Endothelial cell of umbilical vein (primary cell): Measurements from ENCODE around the gene FNIP2.

Experiments
- FOS ChIP-seq: IDR thresholded peaks from 2 replicates; pipeline ENCODE4 v1.6.1; 2011; ENCODE audit warnings: mild to moderate bottlenecking, low read length, moderate library complexity, borderline replicate concordance; ENCODE audit not compliant: insufficient read depth
- GATA2 ChIP-seq: IDR thresholded peaks from 2 replicates; pipeline ENCODE4 v1.7.0; 2011; ENCODE audit warnings: low read depth, mild to moderate bottlenecking, moderate library complexity, mixed read lengths, low read length; ENCODE audit not compliant: insufficient read length, insufficient read depth
- JUN ChIP-seq: IDR thresholded peaks from 2 replicates; pipeline ENCODE4 v1.6.1; 2011; ENCODE audit warnings: borderline replicate concordance, low read depth; ENCODE audit not compliant: insufficient read length, insufficient read depth
- POLR2A ChIP-seq: IDR thresholded peaks from 2 replicates; pipeline ENCODE4 v1.6.1; 2012; ENCODE audit warnings: low read depth, mild to moderate bottlenecking, control low read depth, low read length
- TF ChIP-seq, protein P1 (sequence below), 2 donors: IDR thresholded peaks; 1 replicate in 1 of 2; 2 replicates in 1 of 2; pipeline ENCODE4 v1.5.1; 2011; ENCODE audit warnings: low read length in 2 of 2, mild to moderate bottlenecking in 2 of 2, moderate library complexity in 2 of 2, control low read depth in 1 of 2, inconsistent platforms in 1 of 2, low read depth in 1 of 2; ENCODE audit not compliant: insufficient read depth in 1 of 2; ENCODE audit errors: extremely low read depth in 1 of 2

DNA sequence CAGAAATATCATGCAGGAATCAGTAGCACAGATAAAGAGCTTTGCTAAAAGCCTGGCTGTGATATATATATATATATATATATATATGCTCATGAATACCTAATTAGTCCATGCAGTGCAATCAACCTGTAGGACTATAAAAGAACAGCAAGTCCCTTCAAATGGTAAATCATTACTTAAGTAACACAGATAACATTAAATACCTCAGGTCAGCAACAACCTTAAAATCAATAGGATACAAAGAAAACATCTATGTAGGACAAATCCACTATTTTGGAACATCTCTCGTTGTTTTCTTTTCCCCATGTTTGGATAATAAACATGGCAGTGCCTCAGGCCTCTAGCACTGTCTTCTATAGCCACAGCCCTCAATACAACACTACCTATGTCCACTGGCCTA is 106.6 kb downstream of the FNIP2 start:
- TF ChIP-seq, protein P1, sequence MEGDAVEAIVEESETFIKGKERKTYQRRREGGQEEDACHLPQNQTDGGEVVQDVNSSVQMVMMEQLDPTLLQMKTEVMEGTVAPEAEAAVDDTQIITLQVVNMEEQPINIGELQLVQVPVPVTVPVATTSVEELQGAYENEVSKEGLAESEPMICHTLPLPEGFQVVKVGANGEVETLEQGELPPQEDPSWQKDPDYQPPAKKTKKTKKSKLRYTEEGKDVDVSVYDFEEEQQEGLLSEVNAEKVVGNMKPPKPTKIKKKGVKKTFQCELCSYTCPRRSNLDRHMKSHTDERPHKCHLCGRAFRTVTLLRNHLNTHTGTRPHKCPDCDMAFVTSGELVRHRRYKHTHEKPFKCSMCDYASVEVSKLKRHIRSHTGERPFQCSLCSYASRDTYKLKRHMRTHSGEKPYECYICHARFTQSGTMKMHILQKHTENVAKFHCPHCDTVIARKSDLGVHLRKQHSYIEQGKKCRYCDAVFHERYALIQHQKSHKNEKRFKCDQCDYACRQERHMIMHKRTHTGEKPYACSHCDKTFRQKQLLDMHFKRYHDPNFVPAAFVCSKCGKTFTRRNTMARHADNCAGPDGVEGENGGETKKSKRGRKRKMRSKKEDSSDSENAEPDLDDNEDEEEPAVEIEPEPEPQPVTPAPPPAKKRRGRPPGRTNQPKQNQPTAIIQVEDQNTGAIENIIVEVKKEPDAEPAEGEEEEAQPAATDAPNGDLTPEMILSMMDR (IDR thresholded peaks at IDR 0.05; ENCODE audit: extremely low read depth in 1 of 2, insufficient read depth in 1 of 2, low read depth in 1 of 2, low read length in 2 of 2) = no peak
- TF ChIP-seq POLR2A = no peak
- no peak for TF ChIP-seq GATA2
- no peak for TF ChIP-seq JUN
- no peak for TF ChIP-seq FOS
